Heart left ventricle (tissue), 13 donors: Measurements from ENCODE around the gene STK26.

Experiments used
- POLR2A ChIP-seq, 2 donors: fragments of 450-650 bp; IDR thresholded peaks; one replicate each; pipeline ENCODE4 v1.6.1; 2017; ENCODE audit warnings: antibody characterized with exemption in 2 of 2, mild to moderate bottlenecking in 2 of 2, moderate library complexity in 2 of 2
- TF ChIP-seq, protein P1 (sequence below), 12 donors: fragments of 200-600 bp; sonication (generic) in 4 of 12; IDR thresholded peaks; one replicate each; pipeline versions ENCODE4 v1.5.0 to v1.8.0; 2018 to 2022; ENCODE audit warnings: antibody characterized with exemption in 12 of 12, mild to moderate bottlenecking in 5 of 12
- donor health status: ischemic (EF 13 %, LVEDD 7.1; RV severe dilation, severe dysfunction).
- donor health status: DM: no; HTN: yes; CAD: no.
- donor health status: DM: no; HTN: no; CAD: no.
- donor health status: ischemic (EF 25% LVEDD 6.9; RV normal size, moderate dysfunction).
- donor health status: ischemic (EF 25% LVEDD 5.7; RV mildly dilated, moderate dysfunction).
- donor health status: ischemic (EF 35%, LVEDD 5.7; RV mildly dilated, moderate dysfunction).
- donor health status: nonischemic (EF 11% LVEDD 7.7; RV severe dilation, severe dysfunction).
- donor health status: DM: yes; HTN: yes; CAD: no.
- donor health status: PGD.
- donor health status: ischemic (EF 29% LVEDD 5.4; RV normal size, mild dysfunction).
- donor health status: nonischemic (EF 23%, LVEDD 6.1; RV moderate dilation, normal function).

GRCh38 chrX:132120913-132121312, 97.8 kb downstream of the STK26 start:
- no peak for TF ChIP-seq POLR2A (IDR thresholded peaks at IDR 0.05)
- TF ChIP-seq, protein P1, sequence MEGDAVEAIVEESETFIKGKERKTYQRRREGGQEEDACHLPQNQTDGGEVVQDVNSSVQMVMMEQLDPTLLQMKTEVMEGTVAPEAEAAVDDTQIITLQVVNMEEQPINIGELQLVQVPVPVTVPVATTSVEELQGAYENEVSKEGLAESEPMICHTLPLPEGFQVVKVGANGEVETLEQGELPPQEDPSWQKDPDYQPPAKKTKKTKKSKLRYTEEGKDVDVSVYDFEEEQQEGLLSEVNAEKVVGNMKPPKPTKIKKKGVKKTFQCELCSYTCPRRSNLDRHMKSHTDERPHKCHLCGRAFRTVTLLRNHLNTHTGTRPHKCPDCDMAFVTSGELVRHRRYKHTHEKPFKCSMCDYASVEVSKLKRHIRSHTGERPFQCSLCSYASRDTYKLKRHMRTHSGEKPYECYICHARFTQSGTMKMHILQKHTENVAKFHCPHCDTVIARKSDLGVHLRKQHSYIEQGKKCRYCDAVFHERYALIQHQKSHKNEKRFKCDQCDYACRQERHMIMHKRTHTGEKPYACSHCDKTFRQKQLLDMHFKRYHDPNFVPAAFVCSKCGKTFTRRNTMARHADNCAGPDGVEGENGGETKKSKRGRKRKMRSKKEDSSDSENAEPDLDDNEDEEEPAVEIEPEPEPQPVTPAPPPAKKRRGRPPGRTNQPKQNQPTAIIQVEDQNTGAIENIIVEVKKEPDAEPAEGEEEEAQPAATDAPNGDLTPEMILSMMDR (IDR thresholded peaks at IDR 0.05) = no peak
